Measurements from ENCODE around the gene PRELID2.
"Not testable (repeated sequence)": the region's sequence is repeated elsewhere in the genome, so short reads cannot be mapped to it uniquely, and the experiment has no call there.

Gene PRELID2

DNA sequence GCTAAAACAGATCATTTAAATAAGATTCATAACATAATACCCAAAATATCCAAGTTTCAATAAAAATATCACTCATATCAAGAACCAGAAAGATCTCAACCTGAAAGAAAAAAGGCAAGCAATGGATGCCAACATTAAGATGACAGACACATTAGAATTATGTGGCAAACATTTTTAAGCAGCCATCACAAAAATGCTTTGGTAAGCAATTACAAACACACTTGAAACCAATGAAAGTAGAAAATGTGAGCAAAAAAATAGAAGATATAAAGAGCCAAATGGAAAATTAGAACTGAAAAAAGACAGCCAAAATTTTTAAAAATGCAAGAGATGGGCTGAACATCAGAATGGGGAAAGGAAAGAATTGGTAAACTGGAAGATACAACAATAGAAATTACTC is 96.9 kb downstream of the PRELID2 start:
- no peak for DNase-seq

DNA sequence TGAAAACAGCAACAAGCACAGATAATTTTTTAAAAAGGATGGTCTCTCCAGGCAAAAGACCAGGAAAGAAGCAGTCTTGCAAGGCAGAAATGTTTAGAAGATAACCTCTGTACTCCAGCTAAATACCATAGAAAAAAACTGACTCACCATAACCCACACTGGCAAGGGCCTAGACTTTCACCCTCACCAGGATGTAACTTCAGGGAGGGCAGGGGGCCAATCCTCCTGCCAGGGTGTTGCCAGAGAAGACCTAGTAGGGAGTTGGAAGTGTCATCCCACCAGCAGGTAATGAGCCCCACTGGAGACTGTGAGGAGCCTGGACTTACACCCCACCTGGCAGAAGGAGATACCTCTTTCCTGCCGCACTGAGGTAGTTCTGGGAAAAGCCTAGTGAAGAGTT is 97.6 kb downstream of the PRELID2 start:
- DNase-seq: no peak

DNA sequence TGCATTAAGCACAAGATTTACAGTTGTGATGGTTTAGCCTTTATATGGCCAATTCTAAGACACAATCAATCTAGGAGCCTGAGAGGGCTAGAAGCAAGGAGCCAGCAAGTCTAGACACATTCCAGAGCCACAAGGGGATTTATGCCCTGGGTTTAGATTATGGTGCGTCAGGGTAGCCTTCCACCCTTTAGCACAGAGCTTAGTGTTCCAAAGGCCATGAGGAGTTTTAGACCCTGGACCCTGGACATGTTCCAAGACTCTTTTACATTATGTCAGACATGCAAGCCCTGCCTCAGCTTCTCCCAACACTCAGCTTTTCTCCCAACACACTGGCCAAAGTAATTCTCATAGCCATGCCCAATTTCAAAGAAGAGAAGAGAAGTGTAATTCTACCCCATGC is 105.2 kb downstream of the PRELID2 start:
- DNase-seq: not testable (repeated sequence)

DNA sequence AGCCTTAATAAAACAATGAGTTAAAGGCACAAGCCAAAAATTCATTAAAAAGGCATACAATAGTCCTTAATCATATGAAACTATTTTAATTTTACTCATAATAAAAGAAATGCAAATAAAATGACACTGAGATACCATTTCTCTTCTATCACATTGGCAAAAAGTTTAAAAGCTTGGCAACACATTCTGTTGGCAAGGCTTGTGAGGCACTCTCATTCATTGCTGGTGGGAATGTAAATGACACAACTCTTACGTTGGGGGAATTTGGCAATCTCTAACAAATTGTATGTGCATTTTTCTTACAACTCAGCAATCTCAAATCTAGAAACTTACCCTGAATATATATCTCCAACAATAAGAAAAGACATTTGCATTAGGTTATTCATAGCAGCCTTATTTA is 111.6 kb downstream of the PRELID2 start:
- DNase-seq: no peak

DNA sequence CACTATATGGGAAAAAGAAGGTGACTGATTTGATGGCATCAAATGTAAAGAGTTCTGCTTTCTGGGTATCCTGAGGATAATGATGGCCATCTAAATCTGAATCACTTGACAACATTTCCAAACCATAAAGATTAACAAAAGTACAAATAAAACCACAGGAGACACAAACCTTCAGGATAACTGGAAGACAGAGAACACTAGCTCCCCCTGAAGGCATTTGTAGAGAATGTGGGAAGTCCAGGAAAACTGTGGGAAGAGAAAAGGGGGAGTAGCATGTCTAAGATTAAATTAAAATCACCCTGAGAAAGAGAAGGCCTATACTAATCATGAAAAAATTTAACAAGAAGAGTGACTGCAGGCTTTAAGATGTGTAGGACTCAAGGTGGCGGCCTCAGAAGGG is 116.2 kb downstream of the PRELID2 start:
- no peak for DNase-seq

DNA sequence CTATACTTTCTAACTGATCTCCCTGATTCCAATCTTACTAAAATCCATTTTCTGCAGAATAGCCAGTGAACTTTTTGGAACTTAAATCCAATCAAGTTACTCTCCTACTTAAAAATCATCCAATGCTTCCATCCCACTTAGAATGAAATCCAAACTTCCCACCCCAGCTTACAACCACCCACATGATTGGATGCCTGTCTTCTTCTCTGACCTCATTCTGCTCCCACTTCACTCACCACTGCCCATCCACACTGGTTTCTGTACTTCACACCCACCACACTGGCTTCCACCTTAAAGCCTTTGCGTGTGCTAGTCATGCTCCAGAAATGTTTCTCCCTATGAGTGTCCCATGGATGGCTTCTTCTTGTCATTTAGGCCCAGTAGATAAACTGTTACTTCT is 119.7 kb downstream of the PRELID2 start:
- no peak for DNase-seq

DNA sequence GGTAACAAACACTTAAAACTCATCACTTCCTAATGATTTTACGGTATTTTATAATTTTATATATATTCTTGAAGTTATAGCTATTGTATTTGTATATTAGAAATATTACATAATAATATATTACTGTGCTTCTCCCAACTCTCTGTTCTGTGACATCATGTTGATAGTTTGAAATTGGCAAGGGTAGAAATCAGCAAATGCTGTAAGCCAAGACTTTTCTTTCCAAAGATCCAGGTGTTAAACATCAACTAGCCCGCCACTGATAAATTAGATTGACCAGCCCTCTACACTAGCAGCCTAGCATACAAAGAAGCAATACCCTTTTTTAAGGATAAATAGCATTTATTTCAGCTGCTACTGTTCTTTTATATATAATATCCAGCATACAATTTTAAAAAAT is 122.9 kb downstream of the PRELID2 start:
- no peak for DNase-seq

DNA sequence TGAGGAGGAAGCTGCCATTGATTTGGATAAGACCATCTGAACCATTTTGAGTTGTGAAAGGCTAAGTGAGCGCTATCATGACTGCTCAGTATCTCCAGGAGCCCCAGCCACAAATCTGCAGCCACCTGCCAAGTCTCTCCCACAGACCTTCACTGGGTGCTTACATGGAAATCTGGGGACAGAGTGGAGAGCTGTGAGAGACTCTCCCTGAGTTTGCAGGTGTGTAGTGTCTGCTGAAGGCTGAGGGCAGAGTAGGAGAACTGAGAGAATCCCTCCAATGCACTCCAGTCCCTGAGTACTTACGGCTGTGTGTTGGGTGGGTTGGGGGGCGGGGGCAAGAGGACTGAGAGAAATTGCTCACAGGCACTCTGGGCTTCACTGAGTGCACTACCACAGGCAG is 123.7 kb downstream of the PRELID2 start:
- DNase-seq: no peak

All from activated CD4-positive, alpha-beta T cell treated with anti-CD3 and anti-CD28 coated beads, Interleukin-2, Interleukin-6, amounts not matched to agents 100 ng/mL and 50 ng/mL, durations not matched to agents 16 hours and 8 hours (primary cell).